HepG2 (cell line): Measurements from ENCODE around the gene CDKN2A. TPM values are rescaled to one million over a fixed set of nuclear protein-coding genes. Genes with fewer than 3 reads are reported as not detected.

Experiments
- ATAC-seq: fragments of 200-7000 bp; cut with Tn5 transposase; 3 replicates; pipeline ENCODE4 v1.9.1; 2020; ENCODE audit warnings: mild to moderate bottlenecking, moderate library complexity
- BruUV-seq: library from RNA; stranded (reverse); fragments of 400-500 nt; replicated peaks from 2 replicates; lab custom pipeline; 2021; lab: Mats Ljungman, UMichigan
- CTCF ChIA-PET: fragments of 300-600 bp; formaldehyde crosslinking; extraction: SDS; loops from one replicate; lab custom pipeline; 2021; ENCODE audit warnings: low total read pairs, inconsistent platforms, low intra/inter-chr PET ratio; lab: Yijun Ruan, JAX
- POLR2A ChIA-PET: fragments of 350-600 bp; sonication (Branson Sonifier 250); formaldehyde crosslinking; loops from one replicate; lab custom pipeline; 2020; ENCODE audit warnings: antibody characterized with exemption, inconsistent platforms; lab: Yijun Ruan, JAX
- DNase-seq: peaks from one replicate; pipeline ENCODE4 v3.0.0-alpha.2; 2015; ENCODE audit warnings: low spot score
- FAIRE-seq: peaks from 3 replicates; lab custom pipeline; 2011; peaks lifted over from hg19 to GRCh38; lab: Jason Lieb, UNC
- H2AFZ ChIP-seq: one replicate; pipeline ENCODE4 v1.6.1; 2011; ENCODE audit warnings: low read length, inconsistent platforms
- H3K27ac ChIP-seq: fragments of 300-600 bp; 3 replicates; pipeline ENCODE4 v1.8.0; 2011; ENCODE audit warnings: mixed run types, mild to moderate bottlenecking, mixed read lengths, low read length, inconsistent platforms; ENCODE audit not compliant: insufficient read depth; ENCODE audit errors: extremely low read length
- H3K27me3 ChIP-seq, 2 experiments: fragments of 200-600 bp in 1 of 2; 2 replicates in 1 of 2; 3 replicates in 1 of 2; pipeline versions ENCODE4 v1.6.0 to v1.8.0; 2011; ENCODE audit warnings: low read length in 2 of 2, mild to moderate bottlenecking in 2 of 2, moderate library complexity in 2 of 2, inconsistent platforms in 1 of 2; ENCODE audit not compliant: insufficient read depth in 2 of 2, control insufficient read depth in 1 of 2
- H3K36me3 ChIP-seq, 2 experiments: fragments of 200-600 bp in 1 of 2; replicated peaks in 1 of 2; 2 replicates in 1 of 2; 3 replicates in 1 of 2; pipeline versions ENCODE4 v1.5.1 to v1.8.0; 2011; ENCODE audit warnings: low read length in 2 of 2, inconsistent platforms in 1 of 2; ENCODE audit not compliant: insufficient read depth in 2 of 2, control insufficient read depth in 1 of 2
- H3K4me1 ChIP-seq: 2 replicates; pipeline ENCODE4 v1.5.1; 2012; ENCODE audit warnings: low read length, inconsistent platforms; ENCODE audit not compliant: insufficient read depth
- H3K4me2 ChIP-seq: 2 replicates; pipeline ENCODE4 v1.6.0; 2011; ENCODE audit warnings: low read depth, low read length, inconsistent platforms
- H3K4me3 ChIP-seq, 3 experiments: fragments of 200-600 bp in 1 of 3; sonication (generic), shearing (Covaris generic) in 1 of 3; replicated peaks in 1 of 3; 2 replicates each; pipeline ENCODE4 v1.5.1; 2011 to 2016; ENCODE audit warnings: low read length in 3 of 3, inconsistent platforms in 2 of 3, low read depth in 2 of 3, mild to moderate bottlenecking in 2 of 3, control low read depth in 1 of 3, mixed read lengths in 1 of 3; ENCODE audit not compliant: insufficient read depth in 1 of 3
- H3K79me2 ChIP-seq: one replicate; pipeline ENCODE4 v1.6.1; 2011; ENCODE audit warnings: low read length, inconsistent platforms; ENCODE audit not compliant: insufficient read depth
- H3K9ac ChIP-seq: 2 replicates; pipeline ENCODE4 v1.6.0; 2011; ENCODE audit warnings: mild to moderate bottlenecking, low read depth, low read length, inconsistent platforms; ENCODE audit not compliant: insufficient read depth
- H3K9me3 ChIP-seq: 2 replicates; pipeline ENCODE4 v1.5.1; 2012; ENCODE audit warnings: mild to moderate bottlenecking, low read length
- H4K20me1 ChIP-seq: 2 replicates; pipeline ENCODE4 v1.6.0; 2011; ENCODE audit warnings: inconsistent platforms, mild to moderate bottlenecking, low read length, moderate library complexity; ENCODE audit not compliant: insufficient read depth
- CENPX ChIP-seq: sonication (generic); formaldehyde crosslinking; IDR thresholded peaks from 2 replicates; pipeline ENCODE4 v1.9.0; 2021; ENCODE audit warnings: mild to moderate bottlenecking, missing genetic modification reagents, moderate library complexity
- ELF4 ChIP-seq: sonication (generic); formaldehyde crosslinking; IDR thresholded peaks from 2 replicates; pipeline ENCODE4 v1.5.0; 2020; ENCODE audit warnings: missing genetic modification reagents, mild to moderate bottlenecking, moderate library complexity, borderline replicate concordance
- FOXP1 ChIP-seq, 2 experiments: fragments of 450-650 bp in 1 of 2; IDR thresholded peaks; 2 replicates each; pipeline ENCODE4 v1.6.1; 2017 to 2018; ENCODE audit warnings: antibody characterized with exemption in 1 of 2
- KLF16 ChIP-seq, 2 experiments: sonication (generic) in 1 of 2; formaldehyde crosslinking in 1 of 2; IDR thresholded peaks; 2 replicates each; pipeline versions ENCODE4 v1.6.1 to v1.8.0; 2016 to 2023; ENCODE audit warnings: missing genetic modification reagents in 2 of 2, missing compliant biosample characterization in 1 of 2
- NFE2 ChIP-seq: sonication (generic); formaldehyde crosslinking; IDR thresholded peaks from 2 replicates; pipeline ENCODE4 v1.4.0; 2020; ENCODE audit warnings: missing genetic modification reagents
- NFRKB ChIP-seq: fragments of 450-650 bp; IDR thresholded peaks from 2 replicates; pipeline ENCODE4 v1.6.1; 2017
- SIX4 ChIP-seq: sonication (generic); formaldehyde crosslinking; IDR thresholded peaks from 2 replicates; pipeline ENCODE4 v1.4.0; 2020; ENCODE audit warnings: missing genetic modification reagents
- ZMYM2 ChIP-seq: sonication (generic); formaldehyde crosslinking; IDR thresholded peaks from 2 replicates; pipeline ENCODE4 v1.8.0; 2022; ENCODE audit warnings: mild to moderate bottlenecking, missing genetic modification reagents
- ZSCAN12 ChIP-seq: sonication (generic); formaldehyde crosslinking; IDR thresholded peaks from 2 replicates; pipeline ENCODE4 v1.9.0; 2021; ENCODE audit warnings: mild to moderate bottlenecking, missing genetic modification reagents
- WGBS: methylation state at CpG from one replicate; pipeline ENCODE4 v1.1.6; 2017; ENCODE audit warnings: low lambda C conversion rate; 5-methylcytosine and 5-hydroxymethylcytosine counted together
- in situ Hi-C: cut with HindIII; loops from 2 replicates; pipeline ENCODE4 v1.10.0; 2017; ENCODE audit warnings: low pct_unique_long_range_greater_than_20kb; ENCODE audit not compliant: extremely low pct_ligation_motif_present
- intact Hi-C: fragments of 100-400 bp; cut with micrococcal nuclease; formaldehyde crosslinking; loops from one replicate; pipeline ENCODE4 v1.10.0; 2022; ENCODE audit not compliant: unreplicated experiment
- polyA plus RNA-seq, 8 experiments: library from polyadenylated mRNA; depleted of rRNA in 3 of 8; stranded (reverse) in 7 of 8; unstranded in 1 of 8; fragments of >200 nt; fragmentation: Illumina TruSeq in 4 of 8; extraction: Trizol in 4 of 8; gene quantifications; 2 replicates each; pipeline versions ENCODE4 v1.2.1 to v1.2.3, GENCODE V29; 2011 to 2016; ENCODE audit warnings: low read depth in 4 of 8, missing spikeins in 1 of 8, mixed read lengths in 1 of 8; ENCODE audit not compliant: insufficient read depth in 1 of 8
- total RNA-seq, 5 experiments: library from RNA; depleted of rRNA; stranded (reverse); fragments of >200 nt; fragmentation: Illumina TruSeq; extraction: Trizol; gene quantifications; 2 replicates each; pipeline ENCODE4 v1.2.3, GENCODE V29; 2016; ENCODE audit warnings: low read depth in 1 of 5
- TF ChIP-seq, protein P1 (sequence below): sonication (generic); formaldehyde crosslinking; IDR thresholded peaks from 2 replicates; pipeline ENCODE4 v1.4.0; 2020; ENCODE audit warnings: missing genetic modification reagents

The CDKN2A gene
- total and polyA plus RNA-seq, 2 of the 13 experiments (the other 11 are each of a cell fraction or from before 2014, with no cell fraction given) = 4.2 to 4.8 TPM

DNA sequence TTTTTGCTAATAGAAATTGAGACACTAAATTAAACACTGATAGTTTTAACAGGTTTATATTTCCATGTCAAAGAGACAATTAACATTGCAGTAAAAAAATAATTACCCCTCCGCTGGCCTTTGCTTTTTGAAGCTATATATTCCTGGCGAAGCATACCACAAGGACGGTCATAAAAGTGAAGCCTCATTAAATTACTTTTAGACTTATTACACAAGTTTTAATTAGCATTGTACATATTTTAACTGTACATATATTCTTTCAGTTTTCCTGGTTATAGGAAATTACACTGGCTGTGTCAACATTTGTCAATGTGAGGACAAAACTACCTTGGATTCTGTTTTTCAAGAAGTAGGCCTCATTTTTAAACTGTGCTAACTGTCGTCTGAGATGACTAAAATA is 1.2 kb downstream of the CDKN2A start:
- CTCF ChIA-PET = no interaction called here
- Histone ChIP-seq H3K4me2 (peak overlapping the region; percentile 71; the same call in 1 of the 2 replicates), H3K79me2 (no peaks in the 10 kb centered on the region), H3K9ac (no peak overlapping the region), H4K20me1 (no peaks in the 10 kb centered on the region), H3K27ac (no peak overlapping the region), H2AFZ (no peak overlapping the region), H3K4me3 (no peak overlapping the region), H3K27me3 (peaks cover 0 to 17% of the 10 kb centered on the region in 2 experiments; a peak in 1 of 5 replicates), H3K9me3 (no peaks in the 10 kb centered on the region), H3K4me1 (peaks cover 9% of the 10 kb centered on the region), H3K36me3 (no peaks in the 10 kb centered on the region)
- no peak for DNase-seq
- in situ Hi-C loops = loop anchor here (10.0 kb wide), 1 partner anchor 242 kb away; no protein-coding TSS in a partner anchor
- ATAC-seq = no peak
- no peak for TF ChIP-seq NFE2 (CRISPR knock-in tag)
- no peak for TF ChIP-seq NFRKB
- no peak for TF ChIP-seq KLF16 (CRISPR knock-in tag; IDR thresholded peaks at IDR 0.05)
- TF ChIP-seq ELF4 = no peak
- TF ChIP-seq SIX4 (CRISPR knock-in tag) = no peak
- no peak for TF ChIP-seq CENPX (CRISPR knock-in tag)
- TF ChIP-seq FOXP1 (IDR thresholded peaks at IDR 0.05) = no peak
- no peak for TF ChIP-seq FOXP1 (CRISPR knock-in tag; IDR thresholded peaks at IDR 0.05)
- no peak for TF ChIP-seq ZSCAN12
- no peak for TF ChIP-seq ZMYM2
- TF ChIP-seq, protein P1, sequence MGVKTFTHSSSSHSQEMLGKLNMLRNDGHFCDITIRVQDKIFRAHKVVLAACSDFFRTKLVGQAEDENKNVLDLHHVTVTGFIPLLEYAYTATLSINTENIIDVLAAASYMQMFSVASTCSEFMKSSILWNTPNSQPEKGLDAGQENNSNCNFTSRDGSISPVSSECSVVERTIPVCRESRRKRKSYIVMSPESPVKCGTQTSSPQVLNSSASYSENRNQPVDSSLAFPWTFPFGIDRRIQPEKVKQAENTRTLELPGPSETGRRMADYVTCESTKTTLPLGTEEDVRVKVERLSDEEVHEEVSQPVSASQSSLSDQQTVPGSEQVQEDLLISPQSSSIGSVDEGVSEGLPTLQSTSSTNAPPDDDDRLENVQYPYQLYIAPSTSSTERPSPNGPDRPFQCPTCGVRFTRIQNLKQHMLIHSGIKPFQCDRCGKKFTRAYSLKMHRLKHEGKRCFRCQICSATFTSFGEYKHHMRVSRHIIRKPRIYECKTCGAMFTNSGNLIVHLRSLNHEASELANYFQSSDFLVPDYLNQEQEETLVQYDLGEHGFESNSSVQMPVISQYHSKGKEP (CRISPR knock-in tag) = no peak
- WGBS = 90% methylated on average over 4 of the region's 4 CpGs
- intact Hi-C loops = no loop called here
- FAIRE-seq = no peak
- POLR2A ChIA-PET = no interaction called here
- no TSS peak for BruUV-seq
